B cell (primary cell): Measurements from ENCODE around the gene PIP4K2A. TPM values are rescaled to one million over a fixed set of nuclear protein-coding genes. Genes with fewer than 3 reads are reported as not detected.
A peak's percentile ranks its signal among the peaks of the same experiment; 100 is the strongest.

Experiments
- ATAC-seq: fragments of 200-7000 bp; cut with Tn5 transposase; one replicate; pipeline ENCODE4 v1.10.0; 2021; ENCODE audit warnings: low read depth, mild to moderate bottlenecking, moderate number of reproducible peaks, moderate library complexity
- CTCF ChIA-PET: fragments of 350-600 bp; sonication (Branson Sonifier 250); formaldehyde crosslinking; loops from one replicate; lab custom pipeline; 2021; ENCODE audit warnings: antibody characterized with exemption, inconsistent platforms; lab: Charles Lee
- POLR2A ChIA-PET: fragments of 350-600 bp; sonication (Branson Sonifier 250); formaldehyde crosslinking; loops from one replicate; lab custom pipeline; 2021; ENCODE audit warnings: antibody characterized with exemption; lab: Charles Lee
- DNase-seq: peaks from one replicate; pipeline ENCODE4 v3.0.0; 2013
- H2AFZ ChIP-seq: 2 replicates; pipeline ENCODE4 v1.6.1; 2012; ENCODE audit warnings: mild to moderate bottlenecking, low read depth, low read length; ENCODE audit not compliant: insufficient read depth, poor library complexity, severe bottlenecking
- H3K27ac ChIP-seq, 2 donors: 1 replicate in 1 of 2; 2 replicates in 1 of 2; pipeline ENCODE4 v1.5.1; 2012 to 2013; ENCODE audit warnings: low read length in 2 of 2, mild to moderate bottlenecking in 2 of 2, moderate library complexity in 1 of 2
- H3K27me3 ChIP-seq, 4 experiments: fragments of 200-600 bp in 1 of 4; sonication (generic) in 1 of 4; replicated peaks in 1 of 4; 1 replicate in 2 of 4; 2 replicates in 2 of 4; pipeline versions ENCODE4 v1.6.1 to v1.7.0; 2013 to 2016; ENCODE audit warnings: low read length in 3 of 4, mild to moderate bottlenecking in 2 of 4, mixed read lengths in 1 of 4, moderate library complexity in 1 of 4; ENCODE audit not compliant: insufficient read depth in 4 of 4, control insufficient read depth in 3 of 4; ENCODE audit errors: control extremely low read depth in 1 of 4
- H3K36me3 ChIP-seq, 2 experiments: replicated peaks in 1 of 2; 1 replicate in 1 of 2; 2 replicates in 1 of 2; pipeline versions ENCODE4 v1.6.1 to v1.7.1; 2013; ENCODE audit warnings: low read length in 1 of 2; ENCODE audit not compliant: insufficient read depth in 2 of 2, control insufficient read depth in 1 of 2; ENCODE audit errors: control extremely low read depth in 1 of 2, extremely low read depth in 1 of 2
- H3K4me1 ChIP-seq, 2 donors: fragments of 200-600 bp in 1 of 2; sonication (generic) in 1 of 2; 1 replicate in 1 of 2; 2 replicates in 1 of 2; pipeline versions ENCODE4 v1.5.1 to v1.6.1; 2013 to 2017; ENCODE audit warnings: low read length in 2 of 2; ENCODE audit not compliant: control insufficient read depth in 2 of 2, insufficient read depth in 2 of 2
- H3K4me2 ChIP-seq: replicated peaks from 2 replicates; pipeline ENCODE3; 2012; ENCODE audit warnings: mild to moderate bottlenecking, low read depth, low read length; ENCODE audit not compliant: poor library complexity, severe bottlenecking
- H3K4me3 ChIP-seq, 5 experiments: fragments of 200-600 bp in 1 of 5; sonication (generic) in 1 of 5; 1 replicate in 3 of 5; 2 replicates in 2 of 5; pipeline versions ENCODE4 v1.5.1 to v1.7.0; 2011 to 2016; ENCODE audit warnings: low read length in 4 of 5, mild to moderate bottlenecking in 4 of 5, low read depth in 2 of 5, control low read depth in 1 of 5, moderate library complexity in 1 of 5; ENCODE audit not compliant: insufficient read depth in 1 of 5; ENCODE audit errors: control extremely low read depth in 1 of 5, extremely low read depth in 1 of 5
- H3K79me2 ChIP-seq: fragments of 200-600 bp; sonication (generic); one replicate; pipeline ENCODE4 v1.6.0; 2016; ENCODE audit warnings: low read length; ENCODE audit not compliant: control insufficient read depth, insufficient read depth
- H3K9ac ChIP-seq: fragments of 200-600 bp; sonication (generic); 2 replicates; pipeline ENCODE4 v1.6.1; 2017; ENCODE audit warnings: mild to moderate bottlenecking, low read length, moderate library complexity
- H3K9me3 ChIP-seq, 3 donors: one replicate each; pipeline versions ENCODE4 v1.6.1 to v1.7.1; 2013; ENCODE audit warnings: low read length in 2 of 3; ENCODE audit not compliant: control insufficient read depth in 2 of 3, insufficient read depth in 1 of 3; ENCODE audit errors: control extremely low read depth in 1 of 3
- H4K20me1 ChIP-seq: 2 replicates; pipeline ENCODE4 v1.6.0; 2012; ENCODE audit warnings: mild to moderate bottlenecking, low read length; ENCODE audit not compliant: insufficient read depth, control insufficient read depth, poor library complexity, severe bottlenecking
- H3K27ac Mint-ChIP-seq: one replicate; pipeline ENCODE4 v1.8.0; 2021; ENCODE audit warnings: mixed read lengths
- H3K27me3 Mint-ChIP-seq: one replicate; pipeline ENCODE4 v1.8.0; 2021; ENCODE audit warnings: mixed read lengths
- H3K4me1 Mint-ChIP-seq: one replicate; pipeline ENCODE4 v1.8.0; 2021; ENCODE audit warnings: mixed read lengths
- H3K4me3 Mint-ChIP-seq: one replicate; pipeline ENCODE4 v1.8.0; 2021; ENCODE audit warnings: mixed read lengths
- H3K9me3 Mint-ChIP-seq: one replicate; pipeline ENCODE4 v1.8.0; 2022; ENCODE audit warnings: mixed read lengths; ENCODE audit not compliant: insufficient read depth
- EZH2 ChIP-seq: IDR thresholded peaks from 2 replicates; pipeline ENCODE4 v1.6.1; 2012; ENCODE audit warnings: borderline replicate concordance, low read depth, mild to moderate bottlenecking, moderate library complexity, low read length; ENCODE audit not compliant: insufficient read depth, poor library complexity, severe bottlenecking
- WGBS: methylation state at CpG from one replicate; pipeline ENCODE4 v1.1.5; 2013; ENCODE audit warnings: missing lambda C conversion rate; ENCODE audit not compliant: insufficient coverage; 5-methylcytosine and 5-hydroxymethylcytosine counted together
- intact Hi-C: fragments of 100-400 bp; cut with micrococcal nuclease; formaldehyde crosslinking; loops from one replicate; pipeline ENCODE4 v1.10.0; 2022
- polyA plus RNA-seq: library from polyadenylated mRNA; depleted of rRNA; stranded (reverse); fragments of >200 nt; gene quantifications from 2 replicates; pipeline ENCODE4 v1.2.3, GENCODE V29; 2012
- total RNA-seq, 2 donors: library from RNA; stranded (reverse); fragments of 120-200 nt in 1 of 2; gene quantifications; 1 replicate in 1 of 2; 2 replicates in 1 of 2; pipeline versions ENCODE4 v1.2.3 to v1.2.4, GENCODE V29; 2013 to 2022
- TF ChIP-seq, protein P1 (sequence below): fragments of 200-600 bp; IDR thresholded peaks from one replicate; pipeline ENCODE4 v1.8.0; 2022; ENCODE audit warnings: antibody characterized with exemption, mild to moderate bottlenecking

PIP4K2A gene
- total and polyA plus RNA-seq, 2 donors (not counting 1 experiment from before 2014, with no cell fraction given) = 21.8 to 103 TPM

DNA sequence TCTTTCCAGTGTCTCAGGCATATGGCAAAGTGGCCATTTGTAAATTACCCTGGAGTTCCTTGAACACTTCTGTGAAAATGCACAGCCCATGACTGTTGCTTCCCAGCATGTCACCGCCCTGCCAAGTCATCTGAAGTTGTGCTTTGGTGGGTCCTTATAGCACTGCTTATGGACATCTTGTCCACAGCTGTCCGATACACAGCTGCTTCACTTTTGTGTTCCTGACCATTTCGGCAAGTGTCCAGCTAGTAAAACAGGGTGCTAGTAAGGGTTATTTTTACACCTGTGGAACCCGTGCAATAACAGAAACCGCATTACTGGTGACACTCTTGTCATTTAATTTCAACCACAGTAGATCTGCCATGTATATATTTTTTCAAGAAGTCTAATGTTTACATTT lies 29.7 kb downstream of the PIP4K2A start:
- Mint-ChIP-seq H3K9me3 (no peaks in the 10 kb centered on the region), H3K27ac (peak overlapping the region; percentile 60), H3K4me1 (peaks cover 76% of the 10 kb centered on the region), H3K4me3 (no peak overlapping the region), H3K27me3 (no peaks in the 10 kb centered on the region)
- WGBS = 100% methylated on average over 2 of the region's 5 CpGs
- H3K27ac ChIP-seq = peak overlapping the region in 1 of 2 donors; percentile 82
- peaks cover 46% of the 10 kb centered on the region for H4K20me1 ChIP-seq
- CTCF ChIA-PET = interaction anchor here (0.8 kb wide), 1 partner anchor 29 kb away, joined by 3 read pairs; no protein-coding TSS in a partner anchor
- no peak for ATAC-seq
- H3K9ac ChIP-seq = no peak overlapping the region
- no peaks in the 10 kb centered on the region for H3K27me3 ChIP-seq
- no peaks in the 10 kb centered on the region for H3K9me3 ChIP-seq
- H3K4me2 ChIP-seq = no peak overlapping the region
- POLR2A ChIA-PET = no interaction called here
- DNase-seq = no peak
- H2AFZ ChIP-seq = no peak overlapping the region
- peaks cover 38 to 43% of the 10 kb centered on the region in 2 donors for H3K4me1 ChIP-seq
- peaks cover 3 to 5% of the 10 kb centered on the region in 2 experiments for H3K36me3 ChIP-seq
- peaks cover 98% of the 10 kb centered on the region for H3K79me2 ChIP-seq
- H3K4me3 ChIP-seq = no peak overlapping the region
- intact Hi-C loops = loop anchor here (2.0 kb wide), 1 partner anchor 16 kb away; no protein-coding TSS in a partner anchor
- no peak for TF ChIP-seq EZH2
- TF ChIP-seq, protein P1, sequence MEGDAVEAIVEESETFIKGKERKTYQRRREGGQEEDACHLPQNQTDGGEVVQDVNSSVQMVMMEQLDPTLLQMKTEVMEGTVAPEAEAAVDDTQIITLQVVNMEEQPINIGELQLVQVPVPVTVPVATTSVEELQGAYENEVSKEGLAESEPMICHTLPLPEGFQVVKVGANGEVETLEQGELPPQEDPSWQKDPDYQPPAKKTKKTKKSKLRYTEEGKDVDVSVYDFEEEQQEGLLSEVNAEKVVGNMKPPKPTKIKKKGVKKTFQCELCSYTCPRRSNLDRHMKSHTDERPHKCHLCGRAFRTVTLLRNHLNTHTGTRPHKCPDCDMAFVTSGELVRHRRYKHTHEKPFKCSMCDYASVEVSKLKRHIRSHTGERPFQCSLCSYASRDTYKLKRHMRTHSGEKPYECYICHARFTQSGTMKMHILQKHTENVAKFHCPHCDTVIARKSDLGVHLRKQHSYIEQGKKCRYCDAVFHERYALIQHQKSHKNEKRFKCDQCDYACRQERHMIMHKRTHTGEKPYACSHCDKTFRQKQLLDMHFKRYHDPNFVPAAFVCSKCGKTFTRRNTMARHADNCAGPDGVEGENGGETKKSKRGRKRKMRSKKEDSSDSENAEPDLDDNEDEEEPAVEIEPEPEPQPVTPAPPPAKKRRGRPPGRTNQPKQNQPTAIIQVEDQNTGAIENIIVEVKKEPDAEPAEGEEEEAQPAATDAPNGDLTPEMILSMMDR = no peak

DNA sequence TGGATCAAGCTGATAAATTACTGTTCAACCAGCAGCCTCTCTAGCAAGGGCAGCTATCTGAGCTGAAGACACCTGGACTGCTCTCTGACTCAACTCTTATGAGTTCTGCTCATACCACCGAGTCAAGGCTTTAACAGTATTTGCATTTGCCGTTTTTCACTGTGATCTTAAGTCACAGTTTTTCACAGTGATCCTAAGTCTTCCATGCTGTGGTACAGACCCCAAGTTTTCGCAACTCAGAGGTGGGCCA lies 31.3 kb downstream of the PIP4K2A start:
- ChIA-PET POLR2A (interaction anchor here (0.6 kb wide), 1 partner anchor 11 kb away, joined by 7 read pairs; no protein-coding TSS in a partner anchor), CTCF (interaction anchor here (1.2 to 1.9 kb wide), 3 partner anchors 14 to 109 kb away, joined by 3 to 5 read pairs (median 4); no protein-coding TSS in a partner anchor)
- DNase-seq = no peak
- H3K4me2 ChIP-seq = peak overlapping the region; percentile 63
- H3K4me3 Mint-ChIP-seq = peak overlapping the region; percentile 72
- no peak overlapping the region for H3K4me3 ChIP-seq
- TF ChIP-seq, protein P1 = no peak
- TF ChIP-seq EZH2 = no peak
- H3K9ac ChIP-seq = peak overlapping the region; percentile 31
- H3K27me3 ChIP-seq = no peaks in the 10 kb centered on the region
- H3K36me3 ChIP-seq = peaks cover 3 to 5% of the 10 kb centered on the region in 2 experiments
- H3K27ac Mint-ChIP-seq = peak overlapping the region; percentile 77
- H3K9me3 Mint-ChIP-seq = no peaks in the 10 kb centered on the region
- ATAC-seq = peak; percentile 47
- H3K79me2 ChIP-seq = peaks cover 98% of the 10 kb centered on the region
- H3K4me1 Mint-ChIP-seq = peaks cover 75% of the 10 kb centered on the region
- H3K27me3 Mint-ChIP-seq = no peaks in the 10 kb centered on the region
- peak overlapping the region; percentile 33 for H2AFZ ChIP-seq
- H3K9me3 ChIP-seq = peaks cover 0 to 1% (median 0%) of the 10 kb centered on the region in 3 donors
- H4K20me1 ChIP-seq = peaks cover 38% of the 10 kb centered on the region
- peaks cover 38 to 43% of the 10 kb centered on the region in 2 donors for H3K4me1 ChIP-seq
- 59% methylated on average over 3 of the region's 3 CpGs for WGBS
- intact Hi-C loops = loop anchor here (2.0 kb wide), 1 partner anchor 16 kb away; no protein-coding TSS in a partner anchor
- peak overlapping the region; percentile 9 to 82 for H3K27ac ChIP-seq
